Cardiac muscle cell (in vitro differentiated cells and primary cell): ENCODE measurements around the gene ACOX2. TPM values are rescaled to one million over a fixed set of nuclear protein-coding genes. Genes with fewer than 3 reads are reported as not detected.

Experiments used
- DNase-seq, 2 donors: peaks; one replicate each; pipeline versions ENCODE4 v3.0.0 to v3.0.0-alpha.2; 2010 to 2017; ENCODE audit warnings: low read depth in 1 of 2, low spot score in 1 of 2
- H3K27ac ChIP-seq: fragments of 200-600 bp; sonication (generic); 2 replicates; pipeline ENCODE4 v1.5.1; 2016
- H3K27me3 ChIP-seq: fragments of 200-600 bp; sonication (generic); 2 replicates; pipeline ENCODE4 v1.6.0; 2016; ENCODE audit warnings: control low read depth
- H3K36me3 ChIP-seq: fragments of 200-600 bp; sonication (generic); 2 replicates; pipeline ENCODE4 v1.5.1; 2016; ENCODE audit warnings: control low read depth
- H3K4me1 ChIP-seq: fragments of 200-600 bp; sonication (generic); 2 replicates; pipeline ENCODE4 v1.8.1; 2017; ENCODE audit warnings: low read depth, mild to moderate bottlenecking, mixed run types
- H3K4me3 ChIP-seq: fragments of 200-600 bp; sonication (generic); 2 replicates; pipeline ENCODE4 v1.5.1; 2016; ENCODE audit warnings: mild to moderate bottlenecking
- H3K9me3 ChIP-seq: fragments of 200-600 bp; sonication (generic); 2 replicates; pipeline ENCODE4 v1.5.1; 2017; ENCODE audit warnings: low read depth, mild to moderate bottlenecking, control low read depth
- polyA plus RNA-seq: library from polyadenylated mRNA; unstranded; fragments of >200 nt; fragmentation: Nextera tagmentation; extraction: Ambion mirVana; gene quantifications from 2 replicates; pipeline ENCODE4 v1.2.1, GENCODE V29; 2016
- total RNA-seq: library from RNA; depleted of rRNA; stranded (reverse); fragments of >200 nt; gene quantifications from 2 replicates; pipeline ENCODE4 v1.2.3, GENCODE V29; 2016
- TF ChIP-seq, protein P1 (sequence below): IDR thresholded peaks from 2 replicates; pipeline ENCODE4 v1.5.1; 2012; ENCODE audit warnings: low read depth, mild to moderate bottlenecking, low read length

The ACOX2 gene
- total and polyA plus RNA-seq, 2 experiments from 2014 or later = 18.9 to 42.5 TPM

GRCh38 chr3:58520403-58521335 is 16.3 kb downstream of the ACOX2 start:
- Histone ChIP-seq H3K4me1 (no peaks in the 10 kb centered on the region), H3K36me3 (no peaks in the 10 kb centered on the region), H3K4me3 (no peak overlapping the region), H3K9me3 (no peaks in the 10 kb centered on the region), H3K27ac (no peak overlapping the region), H3K27me3 (no peaks in the 10 kb centered on the region)
- TF ChIP-seq, protein P1, sequence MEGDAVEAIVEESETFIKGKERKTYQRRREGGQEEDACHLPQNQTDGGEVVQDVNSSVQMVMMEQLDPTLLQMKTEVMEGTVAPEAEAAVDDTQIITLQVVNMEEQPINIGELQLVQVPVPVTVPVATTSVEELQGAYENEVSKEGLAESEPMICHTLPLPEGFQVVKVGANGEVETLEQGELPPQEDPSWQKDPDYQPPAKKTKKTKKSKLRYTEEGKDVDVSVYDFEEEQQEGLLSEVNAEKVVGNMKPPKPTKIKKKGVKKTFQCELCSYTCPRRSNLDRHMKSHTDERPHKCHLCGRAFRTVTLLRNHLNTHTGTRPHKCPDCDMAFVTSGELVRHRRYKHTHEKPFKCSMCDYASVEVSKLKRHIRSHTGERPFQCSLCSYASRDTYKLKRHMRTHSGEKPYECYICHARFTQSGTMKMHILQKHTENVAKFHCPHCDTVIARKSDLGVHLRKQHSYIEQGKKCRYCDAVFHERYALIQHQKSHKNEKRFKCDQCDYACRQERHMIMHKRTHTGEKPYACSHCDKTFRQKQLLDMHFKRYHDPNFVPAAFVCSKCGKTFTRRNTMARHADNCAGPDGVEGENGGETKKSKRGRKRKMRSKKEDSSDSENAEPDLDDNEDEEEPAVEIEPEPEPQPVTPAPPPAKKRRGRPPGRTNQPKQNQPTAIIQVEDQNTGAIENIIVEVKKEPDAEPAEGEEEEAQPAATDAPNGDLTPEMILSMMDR = no peak
- DNase-seq = no peak

- no peak overlapping the region for H3K4me3 ChIP-seq
- no peaks in the 10 kb centered on the region for H3K4me1 ChIP-seq
- H3K27me3 ChIP-seq = no peaks in the 10 kb centered on the region
- TF ChIP-seq, protein P1 = no peak
- H3K9me3 ChIP-seq = no peaks in the 10 kb centered on the region
- peak in 1 of 2 donors; percentile 42 for DNase-seq
- no peaks in the 10 kb centered on the region for H3K36me3 ChIP-seq
- H3K27ac ChIP-seq = no peak overlapping the region
Observed at GRCh38 chr3:58519668-58520402, 17.2 kb downstream of the ACOX2 start.

DNA sequence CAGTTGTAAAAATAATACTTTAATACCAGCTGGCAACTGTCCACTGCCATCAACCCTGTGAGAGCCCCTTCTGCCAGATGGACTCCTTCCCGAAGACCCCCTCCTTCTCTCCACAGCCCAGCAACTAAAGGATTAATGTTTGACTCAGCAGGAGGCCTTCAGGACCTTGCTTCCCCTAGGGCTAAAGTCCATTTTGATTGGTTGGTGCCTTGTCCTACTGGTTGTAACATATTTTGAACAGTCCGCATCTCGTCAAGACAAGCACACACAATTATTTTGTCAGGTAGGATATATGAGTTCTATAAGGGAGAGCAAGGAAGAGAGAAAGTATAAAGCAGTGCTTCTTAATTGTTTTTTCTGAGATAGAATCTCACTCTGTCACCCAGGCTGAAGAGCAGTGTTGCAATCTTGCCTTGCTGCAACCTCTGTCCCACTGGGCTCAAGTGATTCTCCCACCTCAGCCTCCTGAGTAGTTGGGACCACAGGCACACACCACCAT is 18.6 kb downstream of the ACOX2 start:
- no peaks in the 10 kb centered on the region for H3K4me1 ChIP-seq
- no peaks in the 10 kb centered on the region for H3K27me3 ChIP-seq
- H3K9me3 ChIP-seq = no peaks in the 10 kb centered on the region
- H3K4me3 ChIP-seq = no peak overlapping the region
- H3K36me3 ChIP-seq = no peaks in the 10 kb centered on the region
- DNase-seq = no peak
- TF ChIP-seq, protein P1 = no peak
- no peak overlapping the region for H3K27ac ChIP-seq

DNA sequence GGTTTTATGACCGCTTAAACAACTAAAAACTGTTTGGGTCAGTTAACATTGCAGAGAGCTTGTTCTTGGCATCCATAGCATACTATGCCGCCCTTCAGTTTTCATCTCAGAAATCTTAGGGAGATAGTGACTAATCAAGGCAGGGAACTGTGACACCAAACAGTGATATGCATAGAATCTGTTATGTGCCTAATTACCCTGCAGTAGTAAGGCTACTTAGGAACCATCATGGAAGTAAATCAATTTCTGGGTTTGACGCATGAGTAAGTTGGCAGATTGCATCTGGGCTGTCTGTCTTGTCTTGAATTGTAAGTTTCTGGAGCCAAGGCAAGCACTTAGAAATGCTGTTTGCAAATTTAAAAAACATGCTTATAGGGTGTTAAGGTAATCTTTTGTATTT is 22.6 kb downstream of the ACOX2 start:
- Histone ChIP-seq H3K9me3 (no peaks in the 10 kb centered on the region), H3K36me3 (no peaks in the 10 kb centered on the region), H3K27ac (no peak overlapping the region), H3K27me3 (no peaks in the 10 kb centered on the region), H3K4me1 (no peaks in the 10 kb centered on the region), H3K4me3 (no peak overlapping the region)
- TF ChIP-seq, protein P1 = no peak
- DNase-seq = no peak

DNA sequence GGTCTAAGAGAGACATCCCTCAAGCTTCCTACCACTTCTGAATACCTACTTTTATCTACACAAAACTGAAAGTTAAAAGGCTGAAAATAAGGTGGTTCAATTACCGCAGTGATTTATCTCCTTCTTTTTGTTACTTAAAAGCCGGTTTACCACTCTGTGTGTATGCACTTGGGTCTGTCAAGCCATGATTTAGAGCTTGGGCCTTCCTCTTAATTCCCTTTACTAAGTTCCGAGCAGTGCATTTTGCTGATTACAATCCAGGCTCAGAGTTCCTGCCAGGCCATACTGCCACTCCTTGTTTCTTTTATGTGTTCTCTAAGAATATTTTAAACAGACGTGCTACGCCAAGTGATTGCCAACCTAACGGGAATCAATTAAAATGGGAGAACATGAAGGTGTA is 28.6 kb downstream of the ACOX2 start:
- DNase-seq = no peak
- Histone ChIP-seq H3K9me3 (no peaks in the 10 kb centered on the region), H3K27me3 (no peaks in the 10 kb centered on the region), H3K4me1 (no peaks in the 10 kb centered on the region), H3K4me3 (no peak overlapping the region), H3K36me3 (no peaks in the 10 kb centered on the region), H3K27ac (no peak overlapping the region)
- TF ChIP-seq, protein P1 = no peak
